ENCODE data around the gene IRAK1. TPM values are rescaled to one million over a fixed set of nuclear protein-coding genes. Genes with fewer than 3 reads are reported as not detected.
"Not testable (repeated sequence)": the region's sequence is repeated elsewhere in the genome, so short reads cannot be mapped to it uniquely, and the experiment has no call there.

The IRAK1 gene
- total RNA-seq, 1 donor from 2014 or later: 69.1 TPM

DNA sequence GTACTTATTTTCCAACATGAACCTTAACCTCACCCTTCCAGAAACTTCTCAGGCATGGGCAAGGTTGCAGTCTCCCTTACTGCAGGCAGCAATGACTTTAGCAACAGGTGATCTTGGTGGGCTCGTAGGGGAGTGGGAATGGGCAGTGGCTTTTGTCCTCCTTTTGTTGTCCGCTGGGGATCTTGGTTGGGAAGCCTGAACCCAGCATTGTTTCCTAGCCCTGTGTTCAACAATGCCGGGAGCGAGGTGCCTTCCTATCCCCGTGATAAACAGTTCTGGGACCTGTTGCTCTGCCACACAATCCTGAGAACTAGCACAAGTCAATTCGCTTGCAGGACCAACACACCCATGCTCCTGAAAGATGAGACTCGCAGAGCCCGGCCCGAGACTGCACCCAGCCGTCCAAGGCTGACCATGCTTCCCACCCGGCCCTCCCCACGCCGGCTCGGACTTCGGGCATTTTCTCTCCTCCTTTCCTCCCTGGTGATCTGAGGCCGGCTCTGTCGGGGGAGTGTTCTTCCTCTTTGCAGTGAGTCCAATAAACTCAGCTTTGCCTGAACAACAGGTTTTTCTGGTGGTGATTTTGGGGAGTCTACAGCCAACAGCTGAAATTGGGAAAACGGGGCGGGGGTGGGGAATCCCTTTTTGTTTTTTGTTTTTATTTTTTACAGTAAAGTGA is 20.2 kb downstream of the IRAK1 start:
- DNase-seq (ENCODE audit: low spot score in 2 of 2, unreplicated experiment in 2 of 2): no peak
- TF ChIP-seq, protein P1, sequence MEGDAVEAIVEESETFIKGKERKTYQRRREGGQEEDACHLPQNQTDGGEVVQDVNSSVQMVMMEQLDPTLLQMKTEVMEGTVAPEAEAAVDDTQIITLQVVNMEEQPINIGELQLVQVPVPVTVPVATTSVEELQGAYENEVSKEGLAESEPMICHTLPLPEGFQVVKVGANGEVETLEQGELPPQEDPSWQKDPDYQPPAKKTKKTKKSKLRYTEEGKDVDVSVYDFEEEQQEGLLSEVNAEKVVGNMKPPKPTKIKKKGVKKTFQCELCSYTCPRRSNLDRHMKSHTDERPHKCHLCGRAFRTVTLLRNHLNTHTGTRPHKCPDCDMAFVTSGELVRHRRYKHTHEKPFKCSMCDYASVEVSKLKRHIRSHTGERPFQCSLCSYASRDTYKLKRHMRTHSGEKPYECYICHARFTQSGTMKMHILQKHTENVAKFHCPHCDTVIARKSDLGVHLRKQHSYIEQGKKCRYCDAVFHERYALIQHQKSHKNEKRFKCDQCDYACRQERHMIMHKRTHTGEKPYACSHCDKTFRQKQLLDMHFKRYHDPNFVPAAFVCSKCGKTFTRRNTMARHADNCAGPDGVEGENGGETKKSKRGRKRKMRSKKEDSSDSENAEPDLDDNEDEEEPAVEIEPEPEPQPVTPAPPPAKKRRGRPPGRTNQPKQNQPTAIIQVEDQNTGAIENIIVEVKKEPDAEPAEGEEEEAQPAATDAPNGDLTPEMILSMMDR (IDR thresholded peaks at IDR 0.05; ENCODE audit: unreplicated experiment): no peak
- peaks cover 3% of the 10 kb centered on the region for H3K36me3 Mint-ChIP-seq
- H3K4me3 Mint-ChIP-seq: no peak overlapping the region
- peaks cover 16% of the 10 kb centered on the region for H3K4me1 Mint-ChIP-seq
- H3K27ac Mint-ChIP-seq: peak overlapping the region; percentile 77
- H3K9me3 Mint-ChIP-seq: peaks cover 18% of the 10 kb centered on the region
- no peaks in the 10 kb centered on the region for H3K27me3 Mint-ChIP-seq (ENCODE audit: low read depth)

DNA sequence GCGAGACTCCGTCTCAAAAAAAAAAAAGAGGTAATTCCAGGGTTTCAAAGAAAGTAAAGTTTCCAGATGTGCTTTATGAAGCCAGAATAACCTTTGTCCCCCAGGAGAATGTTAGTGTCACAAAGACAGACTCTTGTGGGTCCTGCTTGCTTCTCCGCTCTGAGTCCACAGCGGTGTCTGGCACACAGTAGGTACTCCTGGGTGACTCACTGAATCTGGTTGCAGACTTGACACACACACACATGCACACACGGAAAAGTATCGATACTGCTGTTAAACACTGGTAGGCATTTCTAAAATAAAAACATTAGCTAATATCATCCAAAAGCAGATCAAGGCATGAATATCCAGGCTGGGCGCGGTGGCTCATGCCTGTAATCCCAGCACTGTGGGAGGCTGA is 24.2 kb downstream of the IRAK1 start:
- H3K4me3 Mint-ChIP-seq: no peak overlapping the region
- TF ChIP-seq, protein P1 (IDR thresholded peaks at IDR 0.05; ENCODE audit: unreplicated experiment): no peak
- H3K27ac Mint-ChIP-seq: no peak overlapping the region
- no peaks in the 10 kb centered on the region for H3K27me3 Mint-ChIP-seq (ENCODE audit: low read depth)
- DNase-seq (ENCODE audit: low spot score in 2 of 2, unreplicated experiment in 2 of 2): no peak
- peaks cover 8% of the 10 kb centered on the region for H3K4me1 Mint-ChIP-seq
- no peaks in the 10 kb centered on the region for H3K36me3 Mint-ChIP-seq
- H3K9me3 Mint-ChIP-seq: peaks cover 9% of the 10 kb centered on the region

DNA sequence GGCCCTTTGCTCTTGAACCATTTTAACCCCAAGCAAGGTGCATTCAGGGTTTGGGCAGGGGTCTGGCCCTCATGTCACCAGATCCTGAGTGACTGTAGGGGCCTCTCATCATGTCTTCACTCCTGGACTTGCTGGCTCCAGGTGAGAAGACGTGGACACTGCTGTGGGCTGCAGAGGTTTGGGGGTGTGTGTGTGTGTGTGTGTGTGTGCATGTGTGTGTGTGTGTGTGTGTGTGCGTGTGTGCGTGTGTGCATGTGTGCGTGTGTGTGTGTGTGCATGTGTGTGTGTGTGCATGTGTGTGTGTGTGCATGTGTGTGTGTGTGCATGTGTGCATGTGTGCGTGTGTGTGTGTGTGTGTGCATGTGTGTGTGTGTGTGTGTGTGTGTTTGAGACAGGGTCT is 25.3 kb downstream of the IRAK1 start:
- not testable (repeated sequence) for H3K9me3 Mint-ChIP-seq; H3K27me3 Mint-ChIP-seq (ENCODE audit: low read depth); H3K4me3 Mint-ChIP-seq; H3K36me3 Mint-ChIP-seq; H3K27ac Mint-ChIP-seq; H3K4me1 Mint-ChIP-seq; DNase-seq (ENCODE audit: low spot score in 2 of 2, unreplicated experiment in 2 of 2)

DNA sequence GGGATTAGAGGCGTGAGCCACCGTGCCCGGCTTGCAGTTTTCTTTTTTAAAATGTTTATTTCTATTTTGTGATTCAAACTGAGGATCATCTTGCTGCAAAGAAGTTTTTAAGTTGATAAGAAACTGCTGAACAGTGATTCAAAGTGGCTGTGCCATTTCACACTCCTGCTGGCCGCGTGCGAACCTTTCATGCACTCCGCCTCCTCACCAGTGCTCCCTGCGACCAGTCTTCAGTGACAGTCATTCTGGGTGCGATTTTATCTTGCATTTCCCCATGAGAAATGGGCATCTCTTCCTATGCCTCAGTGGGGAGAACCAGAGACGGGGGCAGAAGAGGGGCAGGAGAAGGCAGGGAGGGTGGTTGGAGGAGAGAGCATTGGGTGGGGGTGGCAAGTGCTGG is 25.7 kb downstream of the IRAK1 start:
- Mint-ChIP-seq H3K27me3 (ENCODE audit: low read depth) (no peaks in the 10 kb centered on the region), H3K9me3 (peaks cover 6% of the 10 kb centered on the region), H3K27ac (no peak overlapping the region), H3K36me3 (no peaks in the 10 kb centered on the region), H3K4me1 (no peaks in the 10 kb centered on the region), H3K4me3 (no peak overlapping the region)
- TF ChIP-seq, protein P1 (IDR thresholded peaks at IDR 0.05; ENCODE audit: unreplicated experiment): no peak
- DNase-seq (ENCODE audit: low spot score in 2 of 2, unreplicated experiment in 2 of 2): no peak

DNA sequence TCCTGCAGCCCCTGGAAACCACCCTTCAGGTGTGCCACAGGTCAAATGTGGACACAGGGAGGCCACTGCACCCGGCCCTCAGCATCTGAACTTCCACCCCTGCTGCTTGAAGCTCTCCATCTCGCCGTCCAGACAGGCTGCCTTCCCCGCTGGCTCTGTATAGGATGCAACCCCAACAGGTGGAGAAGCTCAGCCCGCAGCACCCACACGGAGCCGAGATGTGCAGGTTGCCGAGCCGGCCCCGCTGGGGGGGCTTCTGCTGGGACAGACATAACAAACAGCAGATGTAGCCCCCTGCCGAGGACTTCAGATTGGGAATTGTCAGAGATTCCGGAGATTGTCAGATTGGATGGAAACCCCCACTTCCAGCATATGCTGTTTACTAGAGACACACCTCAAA is 26.6 kb downstream of the IRAK1 start:
- no peak overlapping the region for H3K27ac Mint-ChIP-seq
- H3K4me1 Mint-ChIP-seq: no peaks in the 10 kb centered on the region
- no peak for DNase-seq (ENCODE audit: low spot score in 2 of 2, unreplicated experiment in 2 of 2)
- TF ChIP-seq, protein P1 (IDR thresholded peaks at IDR 0.05; ENCODE audit: unreplicated experiment): no peak
- no peaks in the 10 kb centered on the region for H3K36me3 Mint-ChIP-seq
- H3K27me3 Mint-ChIP-seq (ENCODE audit: low read depth): no peaks in the 10 kb centered on the region
- H3K9me3 Mint-ChIP-seq: peaks cover 6% of the 10 kb centered on the region
- no peak overlapping the region for H3K4me3 Mint-ChIP-seq

DNA sequence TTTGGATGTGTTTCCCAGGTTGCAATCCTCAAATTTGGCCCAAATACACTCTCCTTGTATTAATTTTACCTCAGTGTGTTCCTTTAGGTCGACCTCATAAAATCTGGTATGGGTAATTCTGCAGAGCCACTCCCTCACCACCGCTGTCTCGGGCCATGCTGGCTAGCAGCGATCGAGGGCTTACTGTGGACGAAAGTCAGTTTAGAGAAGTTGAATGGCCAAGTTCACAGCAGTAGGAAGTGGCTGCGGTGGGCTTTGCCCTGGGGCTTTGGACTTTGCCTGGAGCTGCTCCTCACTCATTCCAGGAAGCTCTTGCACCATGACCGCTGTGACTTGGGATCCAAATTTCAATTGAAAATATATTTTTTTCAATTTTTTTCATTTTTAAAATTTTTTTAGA is 27.5 kb downstream of the IRAK1 start:
- Mint-ChIP-seq H3K27me3 (ENCODE audit: low read depth) (no peaks in the 10 kb centered on the region), H3K4me1 (no peaks in the 10 kb centered on the region), H3K36me3 (no peaks in the 10 kb centered on the region), H3K9me3 (peaks cover 6% of the 10 kb centered on the region), H3K27ac (no peak overlapping the region), H3K4me3 (no peak overlapping the region)
- no peak for DNase-seq (ENCODE audit: low spot score in 2 of 2, unreplicated experiment in 2 of 2)
- TF ChIP-seq, protein P1 (IDR thresholded peaks at IDR 0.05; ENCODE audit: unreplicated experiment): no peak
